Measurements from ENCODE around the gene ZBTB2.
"Not testable (repeated sequence)": the region's sequence is repeated elsewhere in the genome, so short reads cannot be mapped to it uniquely, and the experiment has no call there.

The ZBTB2 gene

DNA sequence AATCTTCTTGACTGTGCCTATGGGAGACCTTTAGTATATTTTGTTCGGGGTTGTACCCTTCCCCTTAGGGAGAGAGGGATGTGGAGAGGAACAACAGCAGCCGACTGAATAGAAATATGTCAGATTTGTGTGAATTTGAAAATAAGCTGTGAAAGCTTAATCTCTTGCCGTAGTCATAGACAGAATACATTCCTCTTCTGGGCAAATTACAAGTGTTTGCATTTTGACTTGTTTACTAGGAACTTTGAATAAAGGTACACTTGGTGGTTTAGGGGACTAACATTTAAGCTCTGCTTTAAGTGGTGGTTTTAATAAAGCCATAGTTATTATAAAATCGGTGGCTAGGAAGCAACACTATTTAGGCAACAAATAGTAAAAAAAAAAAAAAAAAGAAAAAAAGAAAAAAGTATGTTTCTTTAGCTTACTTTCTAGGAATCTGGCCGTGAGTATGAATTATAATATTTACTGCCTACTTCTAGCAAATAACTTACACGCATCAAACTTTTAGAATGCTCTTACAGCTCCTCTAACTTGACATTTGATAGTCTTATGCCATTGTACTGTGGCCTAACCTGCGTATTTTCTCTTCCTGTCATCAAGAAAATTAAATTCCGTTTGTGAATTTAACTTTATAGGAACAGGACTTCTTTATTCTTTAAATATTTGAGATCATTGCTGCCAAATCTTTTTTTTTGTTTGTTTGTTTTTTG is 65.1 kb downstream of the ZBTB2 start:
- DNase-seq (ENCODE audit: low spot score), result no peak

DNA sequence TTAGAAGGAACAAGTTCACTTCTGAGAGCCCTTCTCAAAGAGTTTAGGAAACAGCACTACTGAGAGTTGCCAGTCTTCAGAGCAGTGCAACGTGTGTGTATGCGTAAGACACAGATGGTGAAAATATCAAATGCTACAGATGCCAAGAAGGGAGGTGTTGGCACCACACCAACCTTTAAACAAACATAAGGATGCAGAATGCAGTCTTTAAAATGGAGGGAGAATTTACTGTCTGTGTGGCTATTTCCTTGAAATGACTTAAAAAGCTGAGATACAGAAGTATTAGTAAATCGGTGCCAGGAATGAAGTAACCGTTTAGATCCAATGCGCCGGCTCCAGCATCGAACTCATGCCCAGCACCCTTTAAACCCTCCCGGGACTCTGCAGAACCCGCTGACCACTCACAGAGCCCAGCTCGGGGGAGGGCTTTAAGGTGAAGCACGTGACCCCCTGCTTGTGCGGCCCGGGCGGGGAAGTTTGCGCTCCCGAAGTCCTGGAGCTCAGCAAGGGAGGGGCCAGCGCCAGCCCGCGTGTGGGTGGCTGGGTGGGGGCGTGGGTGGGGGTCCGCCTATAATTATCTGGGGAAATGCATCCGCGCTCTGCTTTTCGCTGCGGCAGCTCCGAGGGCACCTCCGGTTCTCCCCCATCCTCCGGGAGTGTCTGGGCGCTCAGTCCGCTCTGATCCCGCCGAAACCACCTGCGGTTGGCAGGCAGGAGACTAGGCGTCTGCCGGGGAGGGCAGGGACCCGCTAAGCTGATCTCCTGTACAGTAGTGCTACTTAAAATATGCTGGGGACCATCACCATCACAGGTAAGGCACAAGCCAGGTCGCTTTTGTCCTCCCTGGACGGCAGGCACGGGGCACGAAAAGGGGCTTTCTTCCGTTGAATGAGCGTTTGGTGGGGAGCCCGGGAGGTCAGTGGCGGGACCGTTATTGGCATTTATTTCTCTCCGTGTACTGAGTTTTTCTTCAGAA is 66.0 kb downstream of the ZBTB2 start:
- DNase-seq (ENCODE audit: low spot score), result no peak

DNA sequence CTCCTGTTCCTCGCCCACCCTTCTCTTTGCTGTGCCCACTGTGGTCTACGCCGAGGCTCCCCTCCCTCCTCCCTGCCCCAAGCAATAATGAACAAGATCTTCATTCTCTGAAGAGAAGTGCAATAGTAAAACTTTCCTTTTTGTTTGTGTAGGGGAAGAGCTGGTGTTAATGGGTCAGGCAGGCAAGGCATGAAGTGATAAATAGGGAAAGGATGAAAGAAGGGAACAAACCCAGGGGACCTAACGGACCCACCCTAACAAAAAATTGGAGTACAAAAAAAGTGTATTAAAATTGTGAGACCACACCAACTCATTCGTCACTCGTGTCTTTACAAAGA is 66.9 kb downstream of the ZBTB2 start:
- no peak for DNase-seq (ENCODE audit: low spot score)

DNA sequence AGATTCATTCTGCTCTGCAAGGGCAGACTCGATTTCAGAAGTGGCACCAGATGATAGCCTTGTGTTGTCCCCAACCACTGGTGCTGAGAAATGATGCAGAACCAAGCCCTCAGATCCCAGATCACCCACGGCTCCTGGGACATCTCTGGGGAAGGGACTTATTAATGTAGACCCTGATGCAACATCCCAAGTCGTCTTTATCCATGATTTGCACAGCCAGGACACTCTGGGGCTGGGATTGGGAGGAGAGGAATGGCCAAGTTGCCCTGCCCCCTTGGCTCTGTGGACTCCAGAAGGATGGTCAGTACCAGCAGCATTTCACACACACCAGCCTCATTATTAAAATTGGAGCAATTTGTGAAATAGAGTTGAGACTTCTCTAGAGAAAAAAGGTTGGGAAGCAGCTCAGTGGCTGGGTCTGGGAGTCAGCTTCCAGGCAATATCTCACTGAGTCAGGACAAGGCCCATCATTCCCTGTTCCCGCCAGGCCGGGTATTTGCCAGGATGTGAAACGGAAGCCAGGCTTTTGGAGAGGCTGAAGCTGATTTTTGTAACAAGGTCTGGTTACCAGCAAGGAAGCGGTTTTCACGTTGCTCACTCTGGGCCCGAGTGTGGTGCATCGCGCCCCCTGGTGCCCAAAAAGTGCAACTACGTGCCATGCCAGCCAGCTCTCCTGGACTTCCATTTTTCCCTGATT is 67.4 kb downstream of the ZBTB2 start:
- DNase-seq (ENCODE audit: low spot score), result peak; percentile 67

DNA sequence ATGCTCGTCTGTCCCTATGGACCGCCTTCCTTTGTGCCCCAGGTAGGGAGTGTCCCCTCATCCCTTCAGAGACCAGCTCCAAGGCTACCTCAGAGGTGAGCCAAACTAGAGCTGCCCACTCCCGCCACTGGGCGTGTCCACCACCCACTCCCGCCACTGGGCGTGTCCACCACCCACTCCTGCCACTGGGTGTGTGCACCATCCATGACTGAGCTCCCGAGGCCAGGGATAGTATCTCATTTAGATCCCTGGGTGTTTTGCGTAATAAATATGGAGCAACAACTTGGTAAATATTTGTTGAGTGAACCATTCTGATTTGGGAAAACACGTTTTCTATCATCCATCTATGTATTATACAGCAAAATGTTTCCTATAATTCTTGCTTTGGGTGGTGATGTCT is 68.8 kb downstream of the ZBTB2 start:
- no peak for DNase-seq (ENCODE audit: low spot score)

DNA sequence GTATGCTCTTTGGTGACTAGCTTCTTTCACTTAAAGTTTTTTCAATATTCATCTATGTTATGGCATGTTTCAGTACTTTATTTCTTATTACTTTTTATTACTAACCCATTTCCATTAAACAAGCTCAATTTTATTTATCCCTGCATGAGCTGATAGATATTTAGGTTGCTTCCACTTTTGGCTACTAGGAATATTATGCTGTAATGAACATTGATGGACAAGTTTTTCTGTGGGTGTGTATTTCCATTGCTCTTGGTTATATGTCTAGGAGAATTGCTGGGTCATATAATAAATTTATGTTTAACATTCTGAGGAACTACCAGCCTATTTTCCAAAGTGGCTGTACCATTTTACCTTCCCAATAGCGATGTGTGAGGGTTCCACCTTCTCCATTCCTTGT is 69.9 kb downstream of the ZBTB2 start:
- DNase-seq (ENCODE audit: low spot score), result no peak

DNA sequence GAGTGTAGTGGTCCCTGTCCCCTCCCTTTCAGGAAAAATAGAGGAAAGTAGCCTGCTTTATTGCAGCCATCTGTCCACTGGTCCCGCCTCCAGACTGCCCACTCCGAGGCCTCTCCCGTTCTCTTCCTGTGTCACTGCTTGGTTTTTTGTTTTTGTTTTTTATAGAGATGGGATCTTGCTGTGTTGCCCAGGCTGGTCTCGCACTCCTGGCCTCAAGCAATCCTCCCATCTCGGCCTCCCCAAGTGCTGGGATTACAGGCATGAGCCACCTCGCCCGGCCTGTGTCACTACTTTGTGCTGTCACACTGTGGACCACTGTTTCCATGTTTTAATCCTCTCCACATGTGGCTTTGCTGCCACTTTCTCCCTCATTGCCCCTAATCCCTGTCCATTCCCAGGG is 71.2 kb downstream of the ZBTB2 start:
- no peak for DNase-seq (ENCODE audit: low spot score)

DNA sequence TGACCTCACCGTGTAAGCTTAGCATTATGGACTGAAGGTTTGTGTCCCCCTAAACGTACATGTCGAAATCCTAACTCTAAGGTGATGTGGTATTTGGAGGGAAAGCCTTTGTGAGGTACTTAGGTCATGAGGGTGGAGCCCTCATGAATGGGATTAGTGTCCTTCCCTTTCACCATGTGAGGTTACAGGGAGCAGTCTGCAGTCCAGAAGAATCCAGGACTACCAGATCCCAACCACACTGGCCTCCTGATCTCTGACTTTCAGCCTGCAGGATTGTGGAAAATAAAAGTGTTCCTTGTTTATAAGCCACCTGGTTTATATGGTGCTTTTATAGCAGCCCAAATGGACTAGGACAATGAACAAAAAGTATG is 73.4 kb downstream of the ZBTB2 start:
- no peak for DNase-seq (ENCODE audit: low spot score)

DNA sequence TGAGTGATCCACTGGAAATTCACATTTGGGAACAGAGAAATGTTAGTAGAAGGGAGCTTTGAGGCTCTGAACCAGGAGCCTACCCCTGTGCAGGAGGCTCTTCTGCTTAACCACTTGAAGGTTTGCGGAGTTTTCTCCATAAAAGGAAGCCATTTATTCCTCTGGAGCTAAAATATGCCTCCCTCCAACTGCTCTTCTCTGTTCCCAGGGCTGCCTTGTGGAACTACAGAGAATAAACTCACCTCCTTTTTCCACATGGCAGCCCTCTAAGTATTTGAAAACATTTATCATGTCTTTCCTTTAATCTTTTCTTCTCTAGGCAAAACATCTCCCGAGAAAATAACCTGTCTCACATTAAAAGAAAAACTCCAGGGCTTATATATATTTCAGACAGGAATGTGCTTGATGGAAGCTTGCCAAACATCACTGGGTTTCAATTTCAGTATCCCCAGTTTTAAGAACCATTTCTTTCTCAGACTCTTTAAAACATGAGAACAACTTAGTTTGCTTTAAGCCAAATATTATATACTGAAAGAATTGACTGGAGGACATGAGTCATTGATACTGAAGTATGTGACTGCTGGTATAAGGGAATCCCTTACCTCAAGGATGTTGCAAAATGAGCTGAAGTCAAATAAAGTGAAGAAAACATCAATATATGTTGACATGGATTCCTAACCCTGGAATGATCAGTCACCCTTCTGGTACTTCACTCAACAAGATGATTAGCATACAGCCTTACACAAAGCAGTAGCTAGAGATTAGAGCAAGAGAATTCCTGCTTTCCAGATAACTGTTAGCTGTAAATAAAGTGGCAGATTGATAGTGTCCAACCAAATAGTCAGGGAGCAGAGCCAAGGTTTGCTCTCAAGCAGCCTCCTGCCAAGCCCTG is 74.0 kb downstream of the ZBTB2 start:
- DNase-seq (ENCODE audit: low spot score), result no peak

DNA sequence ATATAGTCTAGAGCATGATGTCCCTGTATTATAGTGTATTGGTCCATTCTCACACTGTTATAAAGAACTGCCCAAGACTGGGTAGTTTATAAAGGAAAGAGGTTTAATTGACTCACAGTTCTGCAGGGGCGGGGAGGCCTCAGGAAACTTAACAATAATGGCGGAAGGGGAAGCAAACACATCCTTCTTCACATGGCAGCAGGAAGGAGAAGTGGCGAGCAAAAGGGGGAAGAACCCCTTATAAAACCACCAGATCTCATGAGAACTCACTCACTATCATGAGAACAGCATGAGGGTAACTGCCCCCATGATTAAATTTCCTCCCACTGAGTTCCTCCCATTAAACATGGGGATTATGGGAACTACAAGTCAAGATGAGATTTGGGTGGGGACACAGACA is 75.7 kb downstream of the ZBTB2 start:
- DNase-seq (ENCODE audit: low spot score), result not testable (repeated sequence)

Data from CD4-positive, alpha-beta T cell treated with Interleukin-15 for 4 hours (primary cell).